Measurements from ENCODE around the gene CCDC30.

CCDC30 gene

DNA sequence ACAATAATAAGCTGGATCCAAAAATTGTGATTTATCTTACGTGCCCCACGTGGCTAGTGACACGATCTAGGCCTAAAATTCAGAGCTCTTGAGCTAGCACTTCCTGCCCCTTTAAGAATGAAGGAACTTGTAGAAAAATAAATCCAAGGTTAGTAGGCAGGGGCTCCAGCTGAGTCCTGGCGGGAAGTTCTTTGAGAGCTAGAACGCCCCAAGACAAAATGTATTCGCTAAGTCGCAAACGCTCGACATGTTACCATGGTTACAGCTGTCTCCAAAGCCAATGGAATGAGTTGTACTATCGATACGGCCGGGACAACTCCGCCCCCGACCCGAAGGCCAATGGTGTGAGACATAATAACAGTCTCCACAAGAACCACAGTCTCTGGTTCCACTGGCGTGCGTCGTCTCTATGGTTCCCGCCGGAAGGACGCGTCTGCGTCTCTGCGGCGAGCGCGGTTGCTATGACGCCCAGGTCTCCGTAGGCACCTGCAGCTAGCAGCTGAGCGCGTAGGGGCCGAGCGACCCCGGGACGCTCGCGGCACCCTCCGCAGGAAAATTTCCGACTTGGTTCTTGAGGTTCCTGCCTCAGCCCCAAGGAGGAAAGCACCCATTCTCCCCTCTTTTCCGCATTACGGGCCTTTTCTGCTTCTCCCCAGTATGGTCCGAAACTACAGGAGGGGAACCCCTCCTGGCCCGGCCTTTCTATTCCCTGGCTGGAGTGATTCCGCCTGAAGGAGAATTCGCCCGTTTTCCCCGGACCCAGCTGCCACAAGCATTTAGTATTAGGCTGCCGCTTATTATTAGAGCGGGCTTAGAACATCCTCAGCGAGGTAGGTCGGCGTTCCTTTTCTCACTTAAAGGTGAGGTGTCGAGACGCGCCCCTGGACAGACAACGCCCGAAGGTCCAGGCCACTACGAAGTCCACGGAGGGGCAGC, at the start of gene CCDC30:
Gene CCDC30, plus strand, starts transcription at position 459 of the 936 bp plus-strand sequence. CDS start 17,266 bp downstream, outside the sequence.
- DNase-seq, result peak; percentile 99

DNA sequence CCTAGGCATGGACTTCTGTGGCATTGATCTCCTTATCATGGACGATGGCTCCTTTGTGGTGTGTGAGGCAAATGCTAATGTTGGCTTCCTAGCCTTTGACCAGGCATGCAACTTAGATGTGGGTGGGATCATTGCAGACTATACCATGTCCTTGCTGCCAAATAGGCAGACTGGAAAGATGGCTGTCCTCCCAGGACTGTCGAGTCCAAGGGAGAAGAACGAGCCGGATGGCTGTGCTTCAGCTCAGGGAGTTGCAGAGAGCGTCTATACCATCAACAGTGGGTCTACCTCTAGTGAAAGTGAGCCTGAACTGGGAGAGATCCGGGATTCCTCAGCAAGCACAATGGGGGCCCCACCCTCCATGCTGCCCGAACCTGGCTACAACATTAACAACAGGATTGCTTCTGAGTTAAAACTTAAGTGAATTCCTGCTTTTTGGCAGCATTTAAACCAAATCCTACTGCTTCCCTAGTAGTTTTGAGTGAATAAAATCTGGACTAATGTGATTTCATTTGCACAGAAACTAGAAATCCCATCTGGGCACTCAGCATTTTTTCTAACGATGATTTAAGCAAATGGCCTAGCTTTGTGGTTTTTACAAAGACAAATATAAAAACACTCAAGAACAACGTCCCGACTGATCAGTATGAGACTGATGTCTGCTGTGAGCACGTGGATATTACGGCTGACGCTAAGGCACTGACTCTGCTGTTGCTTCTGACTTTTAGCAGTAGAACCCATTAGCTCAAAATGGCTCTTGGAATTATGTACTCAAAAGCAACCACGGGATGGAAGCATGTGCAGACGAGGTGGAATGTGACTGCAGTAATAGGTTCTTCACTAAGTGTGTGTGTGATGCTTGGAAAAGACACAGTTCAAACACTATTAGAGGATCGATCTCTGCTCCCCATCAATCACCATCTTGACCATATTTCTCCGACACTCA, 48.3 kb upstream of the CCDC30 start:
- DNase-seq, result no peak

DNA sequence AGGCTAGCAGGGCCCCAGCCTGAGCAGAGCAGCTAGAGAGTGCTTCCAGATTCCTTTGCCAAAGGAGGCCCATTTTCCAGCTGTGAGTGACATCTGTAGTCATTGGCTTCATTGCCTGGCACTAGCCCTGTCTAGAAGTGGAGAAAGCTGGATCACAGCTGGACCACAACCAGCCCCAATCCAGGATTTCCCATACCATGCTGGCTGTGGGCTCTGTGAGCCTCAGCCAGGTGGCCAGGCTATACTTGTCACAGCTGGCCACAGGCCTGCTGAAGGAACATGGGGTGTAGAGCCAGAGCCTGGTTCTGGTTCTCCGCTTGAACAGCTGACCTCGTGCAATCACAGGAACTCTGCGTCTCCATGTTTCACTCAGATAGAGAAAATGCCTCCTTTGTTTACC, 45.9 kb upstream of the CCDC30 start:
- no peak for DNase-seq

DNA sequence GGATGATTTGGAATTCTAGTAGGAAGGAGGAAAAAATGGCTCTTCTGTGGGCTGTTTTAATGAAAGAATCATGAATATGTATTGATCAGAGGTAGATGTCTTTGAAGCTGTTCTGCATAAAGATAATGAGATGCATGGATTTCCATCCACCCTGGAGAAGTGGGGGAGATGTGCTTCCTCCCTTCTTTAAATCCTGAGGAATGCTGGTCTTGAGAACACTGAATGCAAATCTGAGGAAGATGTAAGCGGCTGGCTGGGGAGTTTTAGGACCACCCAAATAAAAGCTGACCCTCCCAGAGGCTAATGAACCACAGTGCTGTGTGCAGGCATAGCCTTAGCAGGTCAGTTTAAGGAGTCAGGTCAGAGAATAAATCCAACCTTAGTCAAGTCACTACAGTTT, 44.6 kb upstream of the CCDC30 start:
- no peak for DNase-seq

DNA sequence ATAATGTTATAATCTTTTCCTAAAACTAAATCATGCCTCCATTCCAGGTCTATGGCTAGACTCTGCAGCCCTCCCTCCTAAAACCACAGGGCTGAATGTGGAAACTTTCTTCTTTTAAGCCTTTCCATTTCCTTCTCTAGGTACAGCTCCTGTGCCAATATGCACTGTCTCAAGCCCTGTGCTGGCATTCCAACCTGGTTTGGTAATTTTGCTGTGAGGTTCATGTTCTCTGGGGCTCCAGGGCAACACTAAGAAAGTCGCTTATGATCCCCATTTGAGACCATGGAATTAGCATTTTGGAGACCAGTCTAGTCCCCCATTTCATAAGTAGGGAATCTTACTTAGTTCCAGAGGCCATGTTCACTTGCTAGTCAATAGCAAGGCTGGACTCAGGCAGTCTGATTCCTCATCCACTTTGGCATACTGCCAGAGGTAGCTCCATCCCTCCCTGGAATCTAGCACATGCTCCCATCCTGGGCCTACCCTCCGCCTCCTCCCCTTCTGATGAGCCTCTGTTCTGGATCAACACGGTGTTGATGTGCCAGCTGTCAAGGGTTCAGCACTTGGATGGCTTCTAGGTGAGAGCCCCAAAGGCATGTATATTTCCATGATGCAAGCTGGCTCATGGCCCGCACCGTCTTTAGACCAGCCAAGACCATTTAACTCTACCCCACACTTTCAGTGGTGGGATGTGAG, 43.8 kb upstream of the CCDC30 start:
- peak; percentile 82 for DNase-seq

DNA sequence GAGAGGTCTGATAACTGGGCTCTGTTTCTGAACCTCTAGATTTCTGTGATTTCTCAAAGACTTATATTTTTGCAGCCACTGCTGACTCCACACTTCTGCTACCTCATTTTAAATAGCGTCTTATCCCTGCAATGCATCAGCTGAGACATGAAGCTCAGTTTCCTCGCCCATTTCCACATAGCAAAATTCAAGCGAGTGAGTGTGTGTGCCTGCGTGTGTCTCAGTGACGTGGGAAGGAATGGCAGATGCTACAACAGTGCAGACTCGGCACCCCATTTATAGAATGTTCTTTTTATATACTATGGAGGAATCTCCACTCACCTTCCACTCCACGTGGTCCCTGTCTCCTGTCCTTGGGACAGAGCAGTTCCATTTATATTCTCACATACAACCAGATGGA, 43.0 kb upstream of the CCDC30 start:
- DNase-seq, result no peak

DNA sequence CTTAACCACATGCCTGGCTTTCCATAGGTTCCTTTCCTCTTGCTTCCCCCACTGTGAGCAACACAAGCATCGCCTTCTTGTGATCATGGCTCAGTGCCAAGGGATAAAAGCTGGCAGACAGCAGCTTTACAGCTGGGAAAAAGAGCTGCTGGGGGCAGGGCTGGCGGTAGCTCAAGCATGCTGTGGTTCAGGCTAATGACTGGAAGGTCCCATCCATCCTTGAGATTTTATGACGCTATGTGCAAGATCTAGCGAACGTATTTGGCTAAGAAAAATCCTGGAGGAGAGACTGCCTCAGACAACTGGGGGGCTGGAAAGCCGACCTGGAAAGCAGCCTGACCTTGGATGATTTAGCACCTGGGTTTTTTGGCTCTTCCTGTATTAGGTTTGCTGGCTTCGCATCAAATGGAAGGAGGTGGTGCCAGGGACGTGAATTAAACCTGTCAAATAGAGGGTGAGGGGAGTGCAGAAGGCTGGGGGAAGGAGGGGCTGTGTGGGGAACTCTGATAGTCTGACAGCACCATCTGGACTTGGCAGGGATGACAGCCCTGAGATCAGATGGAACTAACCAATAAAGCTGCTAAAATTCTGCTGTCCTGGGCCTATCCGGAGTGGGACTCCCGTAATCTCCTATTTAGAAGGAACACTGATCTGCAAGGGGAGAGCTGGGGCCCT, 42.0 kb upstream of the CCDC30 start:
- DNase-seq, result peak; percentile 100

DNA sequence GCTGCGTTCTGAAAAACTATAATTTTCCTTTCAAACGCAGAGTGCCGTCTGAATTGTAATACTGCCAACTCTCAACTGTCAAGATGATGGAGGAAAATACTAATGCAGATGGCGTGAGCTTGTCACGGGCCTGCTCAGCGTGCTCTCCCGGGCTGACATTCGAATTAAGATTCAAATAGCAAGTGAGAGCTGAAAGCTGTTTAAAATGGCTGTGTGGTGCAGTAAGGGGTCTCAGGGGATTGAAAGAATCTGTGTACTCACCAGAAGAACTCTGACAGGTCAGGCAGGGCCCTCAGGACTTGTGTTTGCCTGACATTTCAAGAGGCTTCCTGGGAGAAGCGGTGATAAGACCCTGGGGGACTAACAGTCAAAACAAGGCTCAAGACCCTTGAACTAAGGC, 40.3 kb upstream of the CCDC30 start:
- DNase-seq, result no peak

DNA sequence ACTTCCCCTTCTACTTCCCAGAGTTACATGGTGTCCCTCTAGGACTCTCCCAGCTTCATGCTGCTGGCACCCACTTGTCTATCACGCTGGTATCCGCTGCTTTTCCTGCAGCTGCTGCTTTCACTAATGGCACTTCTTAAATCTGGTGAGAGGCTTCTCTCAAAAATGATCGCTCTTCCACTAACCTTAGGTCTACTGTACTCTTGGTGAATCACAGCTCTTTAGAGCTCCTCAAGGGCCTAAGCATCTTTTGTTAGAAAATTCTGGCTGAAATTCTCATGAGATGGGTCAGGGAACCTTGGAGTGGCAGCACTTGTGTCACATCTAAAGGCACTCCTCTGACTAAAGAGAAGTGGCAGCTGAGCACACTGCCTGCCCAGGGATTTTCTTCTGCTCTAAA, 39.4 kb upstream of the CCDC30 start:
- DNase-seq, result peak; percentile 93

DNA sequence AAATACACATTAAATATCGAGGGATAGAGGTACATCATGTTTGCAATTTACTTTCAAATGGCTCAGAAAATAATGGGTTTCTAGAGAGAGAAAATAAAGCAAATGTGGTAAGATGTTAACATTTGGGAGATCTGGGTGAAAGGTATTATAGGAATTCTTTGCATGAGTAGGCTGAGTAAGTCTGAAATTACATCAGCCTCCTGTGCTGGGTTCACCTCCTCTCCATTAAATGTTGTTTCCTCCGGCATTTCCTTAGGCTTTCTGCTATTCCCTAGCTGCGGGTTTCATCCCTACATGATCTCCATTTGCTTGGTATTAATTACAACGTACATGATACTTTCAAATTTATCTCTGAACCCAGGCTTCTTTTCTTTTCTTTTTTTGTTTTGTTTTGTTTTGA, 38.9 kb upstream of the CCDC30 start:
- DNase-seq, result peak; percentile 62

DNA sequence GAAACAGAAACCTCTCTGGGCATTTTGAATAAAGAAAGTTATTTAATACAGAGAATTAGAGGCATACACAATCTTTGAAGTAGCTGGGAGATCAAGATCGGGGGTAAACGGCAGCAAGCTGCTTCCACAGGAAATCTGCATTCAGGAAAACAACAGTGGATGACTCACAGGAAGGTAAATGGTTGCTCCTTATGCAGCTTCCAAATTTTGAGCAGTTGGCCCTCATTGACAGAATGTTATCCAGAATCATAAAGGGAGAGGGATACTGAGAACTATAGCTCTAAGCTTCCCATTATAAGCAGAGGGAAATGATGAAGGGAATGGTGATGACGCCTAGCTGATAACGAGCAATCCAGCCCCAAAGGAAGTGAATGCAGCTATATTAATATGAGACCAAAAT, 35.8 kb upstream of the CCDC30 start:
- no peak for DNase-seq

DNA sequence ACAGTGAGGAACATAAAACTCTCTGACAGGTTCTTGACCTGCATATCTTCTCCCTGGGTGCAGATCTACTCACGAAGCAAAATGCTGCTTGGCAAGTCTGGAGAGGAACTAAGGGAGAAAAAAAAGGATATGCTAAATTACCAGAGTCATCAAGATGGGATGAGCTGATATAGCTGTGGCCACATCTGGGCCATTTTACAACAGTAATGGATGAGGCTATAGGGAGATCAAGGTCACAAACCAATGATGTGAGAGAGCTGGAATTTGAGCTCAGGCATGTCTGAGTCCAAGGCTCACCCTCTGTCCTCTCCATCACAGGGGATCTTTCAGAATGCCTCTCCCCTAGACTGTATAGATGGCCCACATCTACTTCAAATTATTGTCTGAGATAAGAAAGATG, 33.5 kb upstream of the CCDC30 start:
- DNase-seq, result no peak

DNA sequence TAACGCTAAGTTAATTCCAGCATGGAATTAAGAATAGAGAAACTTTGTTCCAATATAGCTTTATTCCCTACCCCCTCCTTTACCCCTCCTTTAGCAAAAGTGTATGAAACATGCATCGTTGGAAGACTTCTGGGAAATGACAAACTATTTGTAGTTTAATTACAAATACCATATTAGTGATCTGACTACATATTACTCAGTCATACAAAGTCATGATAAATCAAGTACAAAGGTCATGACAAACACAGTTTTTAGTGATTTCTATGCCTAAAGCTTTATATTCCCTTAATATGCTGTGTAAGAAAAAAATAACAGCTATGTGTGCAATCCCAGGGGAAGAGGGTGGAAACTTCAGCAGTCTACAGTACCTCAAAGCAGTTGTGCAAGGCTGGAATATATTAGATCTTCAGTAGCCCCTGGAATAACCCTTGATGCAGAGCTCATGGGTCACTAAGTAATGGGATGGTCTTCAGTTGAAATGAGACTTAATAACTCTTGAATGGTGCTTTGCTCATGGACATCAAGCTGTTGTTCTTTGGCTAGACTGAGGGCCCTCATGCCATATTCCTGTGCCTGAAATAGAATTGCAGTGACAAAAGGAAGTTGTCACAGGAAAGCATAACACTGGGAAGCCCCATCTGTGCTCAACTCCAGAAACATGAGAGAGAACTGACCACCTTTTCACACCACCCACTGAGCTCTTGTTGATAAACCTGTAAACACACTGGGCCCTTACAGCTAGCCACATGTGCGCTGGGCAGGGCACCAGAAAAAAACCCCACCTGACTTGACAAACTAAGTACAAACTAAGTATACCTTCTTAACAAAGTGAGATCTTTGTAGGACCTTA, 32.6 kb upstream of the CCDC30 start:
- DNase-seq, result no peak

DNA sequence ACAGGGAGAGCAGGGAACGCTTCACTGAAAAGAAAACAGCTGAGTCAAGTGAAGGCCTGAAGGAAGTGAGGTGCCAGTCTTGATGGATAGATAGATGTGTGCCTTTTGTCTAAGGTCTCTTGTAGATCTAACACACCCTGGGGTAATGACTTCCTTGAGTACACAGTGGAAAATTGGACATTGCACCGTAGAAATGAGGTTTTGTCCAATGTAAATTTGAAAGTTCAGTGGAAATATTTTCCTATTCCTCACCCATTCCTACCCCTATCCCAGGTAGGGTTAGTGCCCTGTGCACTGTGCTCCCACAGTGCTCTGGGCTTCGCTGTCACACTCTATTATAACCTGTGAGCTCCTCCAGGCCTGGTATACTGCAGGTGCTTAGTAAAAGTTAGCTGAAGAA, 31.6 kb upstream of the CCDC30 start:
- no peak for DNase-seq

DNA sequence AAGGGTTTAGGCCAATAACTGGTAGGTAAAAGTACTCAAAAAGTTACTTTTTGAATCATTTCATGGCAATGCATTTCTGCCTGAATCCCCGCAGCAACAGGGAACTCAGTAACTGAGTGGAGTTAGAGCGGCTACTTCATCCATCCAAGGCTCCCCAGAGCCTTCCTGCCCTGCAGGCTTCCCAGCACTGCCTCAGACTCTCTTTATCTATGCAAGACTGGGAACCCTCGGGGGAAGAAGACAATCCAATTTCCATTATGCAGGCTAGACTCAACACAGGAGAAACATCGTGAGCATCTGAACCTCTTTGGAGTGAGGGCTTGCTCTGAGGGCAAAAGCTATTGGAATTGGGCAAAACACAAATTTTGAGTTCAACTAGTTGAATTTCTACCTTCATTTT, 30.4 kb upstream of the CCDC30 start:
- DNase-seq, result no peak

DNA sequence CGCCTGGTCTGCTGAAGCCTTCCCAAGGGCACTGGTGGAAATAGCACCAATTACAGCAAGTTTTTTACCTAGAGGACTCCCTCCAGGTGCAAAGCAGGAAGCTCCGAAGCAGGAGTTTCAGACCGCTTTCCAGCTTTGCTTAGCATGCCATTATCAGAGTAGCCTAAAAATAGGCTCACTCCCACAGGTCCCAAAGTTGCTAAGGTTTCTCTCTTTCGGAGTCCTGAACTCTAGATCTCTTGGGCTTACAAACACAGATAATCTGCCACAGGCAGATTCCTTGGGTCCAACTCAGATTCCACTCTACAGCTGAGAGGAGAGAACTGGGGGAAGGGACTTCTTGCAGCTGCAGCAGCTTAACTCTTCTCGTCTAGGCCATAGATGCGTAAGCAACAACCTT, 29.7 kb upstream of the CCDC30 start:
- no peak for DNase-seq

DNA sequence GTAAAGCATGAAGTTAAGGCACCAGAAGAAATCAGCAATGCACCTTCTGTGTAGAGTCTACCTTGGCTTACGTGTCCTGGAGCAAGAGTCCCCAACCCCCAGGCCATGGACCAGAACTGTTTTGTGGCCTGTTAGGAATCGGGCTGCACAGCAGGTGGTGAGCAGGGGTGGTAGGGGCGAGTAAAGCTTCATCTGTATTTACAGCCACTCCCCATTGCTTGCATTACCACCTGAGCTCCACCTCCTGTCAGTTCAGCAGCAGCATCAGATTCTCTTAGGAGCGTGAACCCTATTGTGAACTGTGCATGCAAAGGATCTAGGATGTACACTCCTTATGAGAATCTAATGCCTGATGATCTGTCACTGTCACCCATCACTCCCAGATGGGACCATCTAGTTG, 28.7 kb upstream of the CCDC30 start:
- no peak for DNase-seq

DNA sequence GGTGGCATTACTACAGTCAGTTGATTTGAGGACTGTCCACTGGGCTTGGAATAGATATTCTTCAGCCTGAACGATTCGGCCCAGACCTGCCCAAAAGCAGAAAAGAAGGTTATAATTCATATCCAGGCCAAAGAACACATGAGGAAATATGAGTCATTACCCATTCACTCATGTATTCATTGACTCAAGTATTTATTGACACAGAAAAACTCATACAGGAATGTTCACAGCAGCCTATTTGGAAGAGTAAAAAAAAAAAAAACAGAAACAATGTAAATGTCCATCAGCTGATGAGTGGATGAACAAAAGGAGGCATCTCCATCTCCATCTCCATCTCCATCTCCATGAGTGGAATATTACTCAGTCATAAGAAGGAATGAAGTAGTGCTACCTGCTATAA, 23.1 kb upstream of the CCDC30 start:
- peak; percentile 82 for DNase-seq

DNA sequence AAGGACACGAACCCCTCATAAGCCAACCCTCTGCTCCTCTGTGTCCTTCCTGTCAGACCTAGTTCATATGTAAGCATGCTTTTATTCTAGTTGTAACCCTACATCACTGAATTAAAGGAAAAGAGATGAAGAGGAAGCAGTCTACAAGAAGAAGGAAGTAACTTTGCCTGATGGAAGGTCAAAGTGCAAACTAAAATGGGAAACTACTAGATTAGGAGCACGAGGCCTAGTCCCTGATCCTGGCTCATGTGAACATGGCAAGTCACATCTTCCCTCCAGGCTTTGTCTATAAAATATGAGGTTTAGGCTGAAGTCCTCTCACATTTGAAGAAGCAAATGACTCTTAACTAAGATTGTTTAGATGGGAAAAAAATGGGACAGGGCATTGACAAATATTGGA, 20.4 kb upstream of the CCDC30 start:
- DNase-seq, result no peak

DNA sequence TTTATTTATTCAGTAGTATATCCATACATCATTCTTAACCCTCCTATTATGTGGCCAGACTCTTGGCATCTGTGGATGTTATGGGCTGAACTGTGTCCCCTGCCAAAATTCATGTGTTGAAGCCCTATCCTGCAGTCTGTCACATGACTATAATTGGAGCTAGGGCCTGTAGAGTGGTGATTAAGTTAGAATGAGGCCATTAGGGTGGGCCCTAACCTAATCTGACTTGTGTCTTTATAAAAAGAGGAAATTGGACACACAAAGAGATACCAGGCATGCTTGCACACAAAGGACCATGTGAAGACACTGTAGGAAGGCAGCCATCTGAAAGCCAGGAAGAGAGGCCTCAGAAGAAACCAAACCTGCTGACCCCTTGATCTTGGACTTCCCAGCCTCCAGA, 13.8 kb upstream of the CCDC30 start:
- DNase-seq, result no peak

DNA sequence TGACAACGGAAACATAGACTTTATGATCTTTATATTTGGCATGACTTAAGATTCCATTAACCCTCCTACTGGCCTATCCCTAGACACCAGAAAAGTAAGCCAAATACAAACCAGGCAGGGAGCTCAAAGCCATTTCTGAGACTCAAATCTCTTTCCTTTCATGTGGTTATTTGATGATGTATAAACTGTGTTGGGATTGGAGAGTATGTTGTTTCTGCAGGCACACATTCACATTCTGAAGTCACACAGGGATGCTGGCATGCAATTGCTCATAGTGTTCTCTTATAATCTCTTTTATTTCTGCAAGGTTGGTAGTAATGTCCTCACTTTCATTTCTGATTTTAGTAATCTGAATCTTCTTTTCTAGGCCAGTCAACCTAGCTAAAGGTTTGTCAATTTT, 13.0 kb upstream of the CCDC30 start:
- no peak for DNase-seq

DNA sequence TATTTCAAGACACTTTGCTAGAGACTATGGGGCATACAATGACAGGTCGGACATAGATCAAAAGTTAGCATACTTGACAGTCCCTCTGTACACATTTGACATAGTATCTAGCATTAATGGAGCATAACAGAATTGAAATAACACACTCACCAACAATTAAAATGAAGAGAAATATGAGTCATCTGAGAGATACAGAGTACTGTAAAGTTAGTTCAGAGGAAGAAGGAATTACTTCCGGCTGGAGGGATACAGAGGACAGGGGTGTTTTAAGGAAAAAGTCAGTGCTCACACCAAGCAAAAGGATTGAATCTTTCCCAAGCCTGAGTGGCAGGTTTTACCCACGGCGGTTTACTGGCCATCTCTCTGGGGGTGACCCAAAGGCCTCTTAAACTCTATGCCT, 9.7 kb upstream of the CCDC30 start:
- DNase-seq, result no peak

Measured in NCI-H2029 treated with DMSO at 0.1 percent for 48 hours (cell line).